IPS DF 6.9 (cell line): ENCODE data around the gene FLII.
"Not testable (repeated sequence)": the region's sequence is repeated elsewhere in the genome, so short reads cannot be mapped to it uniquely, and the experiment has no call there.

ENCODE experiments used
- DNase-seq: peaks from one replicate; pipeline ENCODE4 v3.0.0-alpha.2; 2013; ENCODE audit warnings: low read depth, low spot score
- H3K27ac ChIP-seq: one replicate; pipeline ENCODE4 v1.5.1; 2013; ENCODE audit warnings: low read length, control low read depth
- H3K27me3 ChIP-seq: 2 replicates; pipeline ENCODE4 v1.6.1; 2013; ENCODE audit warnings: mild to moderate bottlenecking, low read length; ENCODE audit not compliant: control insufficient read depth, insufficient read depth
- H3K36me3 ChIP-seq: 2 replicates; pipeline ENCODE4 v1.6.1; 2013; ENCODE audit warnings: low read length; ENCODE audit not compliant: control insufficient read depth, insufficient read depth
- H3K4me1 ChIP-seq: 2 replicates; pipeline ENCODE4 v1.6.1; 2013; ENCODE audit warnings: low read length; ENCODE audit not compliant: control insufficient read depth, insufficient read depth
- H3K4me3 ChIP-seq: 2 replicates; pipeline ENCODE4 v1.5.1; 2013; ENCODE audit warnings: mild to moderate bottlenecking, low read length
- H3K9me3 ChIP-seq: 2 replicates; pipeline ENCODE4 v1.6.1; 2013; ENCODE audit warnings: low read length, inconsistent platforms; ENCODE audit not compliant: control insufficient read depth, insufficient read depth
- WGBS: extraction: QIAGEN DNeasy Blood & Tissue Kit; methylation state at CpG from one replicate; pipeline ENCODE4 v1.1.7; 2013; ENCODE audit warnings: mixed read lengths, missing lambda C conversion rate; ENCODE audit not compliant: insufficient read length, insufficient coverage; 5-methylcytosine and 5-hydroxymethylcytosine counted together

Gene FLII

DNA sequence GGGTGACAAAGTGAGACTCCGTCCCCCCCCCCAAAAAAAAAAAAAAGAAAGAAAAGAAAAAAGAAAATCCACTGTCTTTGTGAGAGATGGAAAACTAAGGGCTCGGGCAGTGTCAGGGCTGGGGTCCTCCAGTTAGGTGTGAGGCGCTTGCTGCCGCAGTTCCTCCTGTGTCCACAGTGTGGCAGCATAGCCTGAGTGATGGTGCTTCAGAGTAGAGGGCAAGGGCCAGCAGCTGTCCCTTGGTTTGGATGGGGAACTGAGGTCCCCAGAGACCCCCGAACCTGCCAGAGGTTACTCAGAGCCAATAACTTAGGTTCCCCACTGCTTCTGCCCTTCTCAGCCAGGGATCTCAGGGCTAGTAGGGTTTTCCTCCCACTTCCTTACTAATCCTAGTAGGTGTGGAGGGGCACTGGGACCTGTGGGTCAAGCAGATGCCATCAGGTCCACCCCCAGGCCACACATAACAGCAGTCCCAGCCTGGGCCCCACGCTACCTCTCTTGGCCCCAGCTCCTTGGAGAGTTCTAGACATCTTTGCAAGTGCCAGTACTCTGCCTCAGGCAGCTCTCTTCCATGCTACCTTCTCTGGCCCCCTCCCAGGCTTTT, 41.0 kb downstream of the FLII start:
- Histone ChIP-seq H3K4me3 (no peak overlapping the region), H3K27me3 (no peaks in the 10 kb centered on the region), H3K27ac (no peak overlapping the region), H3K36me3 (no peaks in the 10 kb centered on the region), H3K4me1 (no peaks in the 10 kb centered on the region), H3K9me3 (no peaks in the 10 kb centered on the region)
- no CpG with 5 or more reads among the region's 6 CpGs for WGBS
- peak; percentile 79 for DNase-seq

DNA sequence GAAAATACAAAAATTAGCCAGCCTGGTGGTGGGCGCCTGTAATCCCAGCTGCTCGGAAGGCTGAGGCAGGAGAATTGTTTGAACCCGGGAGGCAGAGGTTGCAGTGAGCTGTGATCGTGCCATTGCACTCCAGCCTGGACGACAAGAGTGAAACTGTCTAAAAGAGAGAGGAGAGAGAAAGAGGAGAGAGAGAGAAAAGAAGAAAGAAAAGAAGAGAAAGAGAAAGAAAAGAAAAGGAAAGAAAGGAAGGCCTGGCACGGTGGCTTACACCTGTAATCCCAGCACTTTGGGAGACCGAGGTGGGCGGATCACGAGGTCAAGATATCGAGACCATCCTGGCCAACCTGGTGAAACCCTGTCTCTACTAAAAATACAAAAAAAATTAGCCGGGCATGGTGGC, 41.6 kb downstream of the FLII start:
- DNase-seq, H3K36me3 ChIP-seq, H3K27me3 ChIP-seq, H3K27ac ChIP-seq, H3K4me1 ChIP-seq, H3K9me3 ChIP-seq, H3K4me3 ChIP-seq: not testable (repeated sequence)
- no CpG with 5 or more reads among the region's 11 CpGs for WGBS

DNA sequence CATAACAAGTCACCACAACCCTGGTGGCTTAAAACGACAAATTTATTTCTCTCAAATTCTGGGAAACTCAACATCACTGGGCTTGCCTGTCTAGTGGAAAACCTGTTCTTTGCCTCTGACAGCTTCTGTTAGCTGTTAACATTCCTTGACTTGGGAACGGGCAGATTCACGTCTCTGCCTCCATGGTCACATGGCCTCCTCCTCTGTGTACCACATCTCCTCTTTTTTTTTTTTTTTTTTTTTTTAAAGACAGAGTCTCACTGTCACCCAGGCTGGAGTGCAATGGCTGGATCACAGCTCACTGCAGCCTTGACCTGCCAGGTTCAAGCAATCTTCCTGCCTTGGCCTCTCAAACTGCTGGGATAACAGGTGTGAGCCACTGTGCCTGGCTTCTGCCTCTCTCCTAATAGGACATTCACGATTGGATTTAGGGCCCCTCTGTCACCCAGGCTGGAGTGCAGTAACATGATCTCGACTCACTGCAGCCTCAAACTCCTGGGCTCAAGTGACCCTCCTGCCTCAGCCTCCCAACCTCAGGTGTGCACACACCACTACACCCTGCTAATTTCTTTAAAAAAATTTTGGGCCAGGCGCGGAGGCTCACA, 44.8 kb downstream of the FLII start:
- Histone ChIP-seq H3K9me3 (no peaks in the 10 kb centered on the region), H3K36me3 (peaks cover 5% of the 10 kb centered on the region), H3K27me3 (no peaks in the 10 kb centered on the region), H3K4me1 (no peaks in the 10 kb centered on the region), H3K27ac (no peak overlapping the region), H3K4me3 (no peak overlapping the region)
- no peak for DNase-seq
- no CpG with 5 or more reads among the region's 7 CpGs for WGBS

DNA sequence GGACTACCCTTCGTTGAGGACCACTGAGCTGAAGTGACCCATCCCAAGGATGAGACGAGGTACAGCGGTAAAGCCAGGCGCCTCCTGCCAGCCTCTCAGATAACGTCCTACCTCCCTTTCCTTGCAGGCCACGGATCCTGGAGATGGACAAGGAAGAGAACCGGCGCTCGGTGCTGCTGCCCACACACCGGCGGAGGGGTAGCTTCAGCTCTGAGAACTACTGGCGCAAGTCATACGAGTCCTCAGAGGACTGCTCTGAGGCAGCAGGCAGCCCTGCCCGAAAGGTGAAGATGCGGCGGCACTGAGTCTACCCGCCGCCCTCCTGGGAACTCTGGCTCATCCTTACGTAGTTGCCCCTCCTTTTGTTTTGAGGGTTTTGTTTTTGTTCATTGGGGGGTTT, 50.4 kb downstream of the FLII start:
- no peak for DNase-seq
- Histone ChIP-seq H3K27me3 (no peaks in the 10 kb centered on the region), H3K4me1 (0 out of 2 replicates have a peak, but pooled peaks cover 1% of the 10 kb centered on the region), H3K4me3 (no peak overlapping the region), H3K27ac (no peak overlapping the region), H3K36me3 (peaks cover 20% of the 10 kb centered on the region), H3K9me3 (no peaks in the 10 kb centered on the region)
- WGBS = no CpG with 5 or more reads among the region's 19 CpGs

DNA sequence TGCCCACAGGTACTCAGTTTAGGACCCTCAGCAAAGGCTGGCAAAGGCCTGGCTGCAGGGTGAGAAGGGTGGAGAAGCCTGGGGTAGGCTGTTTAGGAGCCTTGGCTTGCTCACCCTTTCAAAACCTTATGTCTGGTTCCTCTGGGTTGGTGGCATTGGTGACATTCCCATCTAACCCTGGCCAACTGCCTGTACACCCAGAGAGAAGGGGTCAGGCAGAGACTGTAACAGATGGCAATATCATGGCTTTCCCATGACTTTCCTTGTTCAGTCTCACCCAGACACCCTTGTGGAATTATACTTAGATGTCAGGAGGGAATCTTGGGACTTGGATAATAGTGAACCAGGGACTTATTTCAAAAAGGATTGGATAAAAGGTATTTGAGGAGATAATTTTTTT, 51.6 kb downstream of the FLII start:
- Histone ChIP-seq H3K27ac (no peak overlapping the region), H3K27me3 (no peaks in the 10 kb centered on the region), H3K4me1 (0 out of 2 replicates have a peak, but pooled peaks cover 1% of the 10 kb centered on the region), H3K36me3 (peaks cover 20% of the 10 kb centered on the region), H3K4me3 (no peak overlapping the region), H3K9me3 (no peaks in the 10 kb centered on the region)
- no peak for DNase-seq

DNA sequence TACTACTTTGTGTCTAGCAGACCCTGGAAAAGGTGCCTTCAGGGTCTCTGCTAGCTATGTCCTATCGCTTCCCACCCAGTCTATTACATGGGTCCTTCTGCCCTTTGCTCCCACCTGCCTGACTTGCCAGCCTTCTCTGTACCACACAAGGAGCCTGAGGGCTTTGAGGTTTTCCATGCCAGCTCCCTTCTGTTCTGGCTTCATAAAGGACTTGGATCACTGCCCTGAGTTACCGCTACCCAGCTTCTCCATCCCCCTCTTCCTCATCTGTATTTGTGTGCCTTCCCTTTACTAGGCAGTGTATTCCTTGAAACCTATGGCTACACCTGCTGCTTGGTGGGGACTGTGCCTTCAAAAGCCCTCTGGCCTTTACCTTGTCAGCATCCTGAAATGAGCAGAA, 52.7 kb downstream of the FLII start:
- no peak for DNase-seq
- no peaks in the 10 kb centered on the region for H3K27me3 ChIP-seq
- no CpG with 5 or more reads among the region's 2 CpGs for WGBS
- H3K36me3 ChIP-seq = peaks cover 21% of the 10 kb centered on the region
- H3K4me1 ChIP-seq = peaks cover 3% of the 10 kb centered on the region; the same call in 1 of the 2 replicates
- H3K27ac ChIP-seq = no peak overlapping the region
- H3K9me3 ChIP-seq = no peaks in the 10 kb centered on the region
- no peak overlapping the region for H3K4me3 ChIP-seq

DNA sequence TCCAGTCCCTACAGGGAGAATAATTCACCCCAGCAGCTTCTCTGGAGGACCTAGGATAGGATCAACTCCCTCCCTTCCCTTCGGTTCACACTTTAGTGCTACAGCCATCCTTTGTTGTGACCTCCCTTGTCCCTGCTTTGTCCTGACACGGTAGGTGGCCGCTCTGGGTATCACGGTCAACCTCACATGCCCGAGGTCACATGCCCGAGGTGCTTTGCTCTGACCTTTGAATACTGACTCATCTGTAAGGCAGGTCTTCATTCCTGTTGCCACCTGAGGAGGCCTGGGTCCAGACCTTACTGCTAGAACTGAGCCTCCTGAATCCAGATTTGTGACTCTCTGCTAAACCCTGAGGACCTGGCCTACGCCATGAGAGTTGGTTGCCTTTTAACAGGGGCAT, 55.2 kb downstream of the FLII start:
- no CpG with 5 or more reads among the region's 7 CpGs for WGBS
- H3K36me3 ChIP-seq = peaks cover 27% of the 10 kb centered on the region
- DNase-seq = no peak
- H3K27ac ChIP-seq = no peak overlapping the region
- H3K4me3 ChIP-seq = no peak overlapping the region
- H3K9me3 ChIP-seq = no peaks in the 10 kb centered on the region
- peaks cover 9% of the 10 kb centered on the region for H3K4me1 ChIP-seq
- H3K27me3 ChIP-seq = no peaks in the 10 kb centered on the region

DNA sequence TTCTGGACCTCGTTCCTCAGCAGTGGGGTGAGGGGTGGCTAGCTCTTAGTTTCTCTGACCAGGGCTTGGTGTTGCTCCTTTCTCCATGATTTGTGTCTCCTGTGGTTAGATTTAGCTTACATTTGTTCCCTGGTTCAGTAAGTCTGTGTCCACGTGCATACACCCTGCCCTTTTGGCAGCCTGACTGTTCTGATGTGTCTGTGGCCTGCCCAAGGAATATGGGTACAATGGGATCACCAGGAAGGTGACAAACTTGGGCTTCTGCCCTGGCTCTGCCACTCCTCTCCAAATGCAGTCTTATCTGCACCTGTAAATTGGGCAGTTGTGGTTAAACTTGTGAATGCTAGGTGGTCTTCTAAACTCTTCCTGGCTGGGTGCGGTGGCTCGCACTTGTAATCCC, 57.4 kb downstream of the FLII start:
- Histone ChIP-seq H3K9me3 (no peaks in the 10 kb centered on the region), H3K27ac (no peak overlapping the region), H3K27me3 (no peaks in the 10 kb centered on the region), H3K4me3 (no peak overlapping the region), H3K36me3 (peaks cover 26% of the 10 kb centered on the region), H3K4me1 (peaks cover 9% of the 10 kb centered on the region)
- no peak for DNase-seq
- WGBS = no CpG with 5 or more reads among the region's 4 CpGs

DNA sequence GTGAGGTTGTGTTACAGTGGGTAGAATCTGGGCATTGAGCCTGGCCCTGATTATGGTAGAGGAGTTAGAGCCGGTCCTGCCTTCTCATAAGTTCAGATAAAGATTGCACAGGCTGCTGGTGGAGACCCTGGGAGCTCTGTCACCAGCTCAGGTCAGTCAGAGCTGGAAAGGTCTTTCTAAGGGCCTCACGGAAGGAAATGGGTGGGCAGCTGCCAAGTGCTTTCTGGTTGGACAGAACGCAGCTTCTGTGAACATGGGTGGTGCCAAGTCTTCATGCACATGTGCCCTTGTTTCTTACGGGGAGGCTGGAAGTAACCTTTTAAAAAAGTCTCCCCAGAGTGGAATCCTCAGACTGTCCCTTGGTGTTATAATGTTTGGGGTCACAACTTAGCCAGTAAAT, 60.0 kb downstream of the FLII start:
- Histone ChIP-seq H3K4me1 (peaks cover 9% of the 10 kb centered on the region), H3K27ac (no peak overlapping the region), H3K27me3 (no peaks in the 10 kb centered on the region), H3K4me3 (no peak overlapping the region), H3K36me3 (peaks cover 26% of the 10 kb centered on the region), H3K9me3 (no peaks in the 10 kb centered on the region)
- no CpG with 5 or more reads among the region's 4 CpGs for WGBS
- DNase-seq = no peak

DNA sequence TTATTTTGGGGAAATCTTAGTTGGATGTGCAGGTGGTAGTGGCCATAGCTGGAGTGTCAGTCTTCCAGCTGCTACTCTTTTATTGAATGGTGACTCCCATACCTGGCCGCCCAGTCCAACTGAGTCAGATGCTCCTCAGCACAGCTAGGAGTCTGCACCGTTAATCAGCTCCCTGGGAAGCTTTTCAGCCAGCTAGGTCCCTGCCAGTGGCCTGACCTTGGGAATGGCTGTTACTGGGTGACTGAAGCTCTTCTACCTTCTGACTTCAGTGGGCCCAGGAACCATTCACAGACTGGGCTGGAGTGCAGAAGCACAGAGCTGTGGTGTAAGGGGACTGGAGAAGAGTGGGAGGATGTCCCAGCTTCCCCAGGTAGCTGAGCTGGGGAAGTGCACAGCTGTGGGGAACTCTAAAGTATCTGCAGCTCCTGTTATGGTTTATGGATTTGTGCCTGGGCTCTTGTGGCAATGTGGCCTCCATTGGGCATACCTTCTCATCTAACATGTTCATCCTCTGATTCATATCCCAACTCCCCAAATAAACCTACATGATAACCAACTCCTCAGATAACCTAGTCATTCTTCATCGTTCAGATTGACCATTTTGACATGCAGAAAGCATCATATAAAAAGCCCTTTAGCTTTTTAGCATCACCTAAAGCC, 60.9 kb downstream of the FLII start:
- H3K36me3 ChIP-seq = peaks cover 26% of the 10 kb centered on the region
- peaks cover 7% of the 10 kb centered on the region for H3K4me1 ChIP-seq
- H3K4me3 ChIP-seq = no peak overlapping the region
- H3K9me3 ChIP-seq = no peaks in the 10 kb centered on the region
- H3K27ac ChIP-seq = no peak overlapping the region
- DNase-seq = no peak
- H3K27me3 ChIP-seq = no peaks in the 10 kb centered on the region
- 100% methylated on average over 1 of the region's 3 CpGs for WGBS

DNA sequence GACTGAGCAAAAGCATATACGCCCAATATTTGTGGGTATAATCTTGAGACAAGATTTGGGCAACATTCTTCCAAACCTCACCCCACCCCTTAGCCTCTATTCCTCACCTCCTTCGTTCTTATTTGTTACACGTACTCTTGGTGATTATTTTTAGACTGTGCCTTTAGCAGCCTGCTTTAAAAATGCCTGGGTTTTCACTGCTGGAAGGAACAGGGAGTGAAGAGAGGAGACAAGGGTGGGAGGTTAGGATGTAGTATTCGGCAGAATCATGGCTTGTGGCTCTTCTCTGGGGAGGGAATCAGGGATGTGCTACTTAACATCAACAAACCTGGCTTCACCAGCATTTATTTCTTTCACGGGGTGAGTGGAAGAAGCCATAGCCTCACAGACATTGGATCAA, 63.3 kb downstream of the FLII start:
- no CpG with 5 or more reads among the region's 5 CpGs for WGBS
- H3K36me3 ChIP-seq = peaks cover 22% of the 10 kb centered on the region
- H3K27ac ChIP-seq = no peak overlapping the region

More for the DNA sequence above, 63.3 kb downstream of the FLII start:
- no peak for DNase-seq
- Histone ChIP-seq H3K4me3 (no peak overlapping the region), H3K4me1 (no peaks in the 10 kb centered on the region), H3K27me3 (no peaks in the 10 kb centered on the region), H3K9me3 (no peaks in the 10 kb centered on the region)
